ENCODE data around the gene STK36. TPM values are rescaled to one million over a fixed set of nuclear protein-coding genes. Genes with fewer than 3 reads are reported as not detected.
A peak's percentile ranks its signal among the peaks of the same experiment; 100 is the strongest.

Gene STK36
- total RNA-seq, 1 experiment from 2014 or later, result 38.7 TPM

GRCh38 chr2:218659988-218660358, 11.9 kb upstream of the STK36 start:
- no peak overlapping the region for H3K14ac ChIP-seq (ENCODE audit: insufficient read depth, low read length)
- peak overlapping the region; percentile 91 to 97 for H3K4me3 Mint-ChIP-seq
- H3K27me3 Mint-ChIP-seq (ENCODE audit: low read depth), result no peaks in the 10 kb centered on the region
- no peak overlapping the region for H4K91ac ChIP-seq (ENCODE audit: insufficient read length, low read depth, low read length)
- H4K5ac ChIP-seq (ENCODE audit: insufficient read length, low read depth, low read length), result no peak overlapping the region
- H3K27me3 ChIP-seq (ENCODE audit: insufficient read depth, low read length), result no peaks in the 10 kb centered on the region
- no peak overlapping the region for H3K27ac ChIP-seq (ENCODE audit: insufficient read length, low read depth, low read length)
- H3K18ac ChIP-seq (ENCODE audit: insufficient read length, low read depth, low read length), result no peak overlapping the region
- no peak overlapping the region for H3K4ac ChIP-seq (ENCODE audit: low read depth, low read length)
- no peaks in the 10 kb centered on the region for H3K79me1 ChIP-seq (ENCODE audit: insufficient read depth, low read depth, low read length, poor library complexity, severe bottlenecking)
- no peak for DNase-seq
- no peak overlapping the region for H2BK20ac ChIP-seq (ENCODE audit: low read depth, low read length, poor library complexity, severe bottlenecking)
- H4K20me1 ChIP-seq (ENCODE audit: control insufficient read depth, insufficient read depth, insufficient read length), result no peaks in the 10 kb centered on the region
- H3K27ac Mint-ChIP-seq, result peak overlapping the region in 2 of 3 experiments; percentile 91 to 96; a peak in 2 of 7 replicates
- peaks cover 2% of the 10 kb centered on the region; the same call in 1 of the 2 replicates for H3K4me1 ChIP-seq (ENCODE audit: insufficient read depth, low read length)
- no peak overlapping the region for H3K23ac ChIP-seq (ENCODE audit: insufficient read length, low read depth, low read length)
- no peak overlapping the region for H2BK12ac ChIP-seq (ENCODE audit: insufficient read length, low read depth, low read length)
- TF ChIP-seq, protein P1, sequence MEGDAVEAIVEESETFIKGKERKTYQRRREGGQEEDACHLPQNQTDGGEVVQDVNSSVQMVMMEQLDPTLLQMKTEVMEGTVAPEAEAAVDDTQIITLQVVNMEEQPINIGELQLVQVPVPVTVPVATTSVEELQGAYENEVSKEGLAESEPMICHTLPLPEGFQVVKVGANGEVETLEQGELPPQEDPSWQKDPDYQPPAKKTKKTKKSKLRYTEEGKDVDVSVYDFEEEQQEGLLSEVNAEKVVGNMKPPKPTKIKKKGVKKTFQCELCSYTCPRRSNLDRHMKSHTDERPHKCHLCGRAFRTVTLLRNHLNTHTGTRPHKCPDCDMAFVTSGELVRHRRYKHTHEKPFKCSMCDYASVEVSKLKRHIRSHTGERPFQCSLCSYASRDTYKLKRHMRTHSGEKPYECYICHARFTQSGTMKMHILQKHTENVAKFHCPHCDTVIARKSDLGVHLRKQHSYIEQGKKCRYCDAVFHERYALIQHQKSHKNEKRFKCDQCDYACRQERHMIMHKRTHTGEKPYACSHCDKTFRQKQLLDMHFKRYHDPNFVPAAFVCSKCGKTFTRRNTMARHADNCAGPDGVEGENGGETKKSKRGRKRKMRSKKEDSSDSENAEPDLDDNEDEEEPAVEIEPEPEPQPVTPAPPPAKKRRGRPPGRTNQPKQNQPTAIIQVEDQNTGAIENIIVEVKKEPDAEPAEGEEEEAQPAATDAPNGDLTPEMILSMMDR (conservative IDR thresholded peaks at IDR 0.05), result no peak
- H3K9me3 ChIP-seq (ENCODE audit: control insufficient read depth, low read depth, low read length), result no peaks in the 10 kb centered on the region
- H3K36me3 Mint-ChIP-seq (ENCODE audit: insufficient read depth in 1 of 3, low read depth in 3 of 3), result peaks cover 29 to 59% (median 55%) of the 10 kb centered on the region in 3 experiments
- no peak overlapping the region for H2BK5ac ChIP-seq (ENCODE audit: insufficient read length, low read length)
- peak overlapping the region; percentile 99 for H3K4me2 ChIP-seq (ENCODE audit: insufficient read depth, insufficient read length, low read length)
- no CpG with 5 or more reads among the region's 8 CpGs for WGBS (ENCODE audit: extremely low coverage, insufficient read length, low lambda C conversion rate)
- peak overlapping the region; percentile 61 for H3K9ac ChIP-seq (ENCODE audit: extremely low read depth, insufficient read length, low read length)
- no peak overlapping the region for H3K56ac ChIP-seq (ENCODE audit: insufficient read length, low read depth, low read length)
- no peaks in the 10 kb centered on the region for H3K79me2 ChIP-seq (ENCODE audit: insufficient read depth, low read length)
- H2BK15ac ChIP-seq (ENCODE audit: low read depth, low read length), result no peak overlapping the region
- no peaks in the 10 kb centered on the region for H3K9me3 Mint-ChIP-seq
- H2AFZ ChIP-seq (ENCODE audit: low read length), result no peak overlapping the region
- H4K8ac ChIP-seq (replicated peaks; ENCODE audit: insufficient read length, low read depth, low read length), result no peak overlapping the region
- peaks cover 11 to 12% of the 10 kb centered on the region in 2 experiments for H3K4me1 Mint-ChIP-seq
- peaks cover 11% of the 10 kb centered on the region for H3K23me2 ChIP-seq (ENCODE audit: insufficient read length, low read depth, low read length, poor library complexity, severe bottlenecking)
- H2AK5ac ChIP-seq (ENCODE audit: insufficient read length, low read length), result no peak overlapping the region
- H3T11ph ChIP-seq (ENCODE audit: low read length), result no peak overlapping the region
- H2BK120ac ChIP-seq (ENCODE audit: low read depth, low read length, poor library complexity, severe bottlenecking), result no peak overlapping the region

Data from H9 (cell line).